ENCODE results near the gene KNDC1. TPM values are rescaled to one million over a fixed set of nuclear protein-coding genes. Genes with fewer than 3 reads are reported as not detected.

Gene KNDC1
- total RNA-seq, 1 experiment from 2014 or later = 1.2 TPM

GRCh38 chr10:133158756-133159610, 1.0 kb upstream of the KNDC1 start:
- TF ChIP-seq CTCF (IDR thresholded peaks at IDR 0.05; ENCODE audit: unreplicated experiment) = no peak
- peaks cover 17% of the 10 kb centered on the region for H3K27me3 Mint-ChIP-seq (ENCODE audit: unreplicated experiment)
- H3K36me3 Mint-ChIP-seq (ENCODE audit: insufficient read depth, unreplicated experiment) = no peaks in the 10 kb centered on the region
- CTCF ChIA-PET = no interaction called here
- H3K9me3 Mint-ChIP-seq (ENCODE audit: low read depth, unreplicated experiment) = no peaks in the 10 kb centered on the region
- no peak overlapping the region for H3K27ac Mint-ChIP-seq (ENCODE audit: unreplicated experiment)
- no peak overlapping the region for H3K4me3 Mint-ChIP-seq (ENCODE audit: low read depth, unreplicated experiment)
- peak; percentile 25 for DNase-seq
- intact Hi-C loops (cut with micrococcal nuclease; ENCODE audit: unreplicated experiment) = no loop called here
- no peaks in the 10 kb centered on the region for H3K4me1 Mint-ChIP-seq (ENCODE audit: low read depth, unreplicated experiment)
- BruUV-seq (replicated peaks) = no TSS peak

GRCh38 chr10:133159611-133159949, 439 bp upstream of the KNDC1 start:
- H3K27ac Mint-ChIP-seq (ENCODE audit: unreplicated experiment) = no peak overlapping the region
- no peak for TF ChIP-seq CTCF (IDR thresholded peaks at IDR 0.05; ENCODE audit: unreplicated experiment)
- H3K9me3 Mint-ChIP-seq (ENCODE audit: low read depth, unreplicated experiment) = no peaks in the 10 kb centered on the region
- DNase-seq = no peak
- BruUV-seq (replicated peaks) = no TSS peak
- CTCF ChIA-PET = no interaction called here
- intact Hi-C loops (cut with micrococcal nuclease; ENCODE audit: unreplicated experiment) = no loop called here
- peaks cover 11% of the 10 kb centered on the region for H3K27me3 Mint-ChIP-seq (ENCODE audit: unreplicated experiment)
- no peaks in the 10 kb centered on the region for H3K36me3 Mint-ChIP-seq (ENCODE audit: insufficient read depth, unreplicated experiment)
- H3K4me1 Mint-ChIP-seq (ENCODE audit: low read depth, unreplicated experiment) = no peaks in the 10 kb centered on the region
- no peak overlapping the region for H3K4me3 Mint-ChIP-seq (ENCODE audit: low read depth, unreplicated experiment)

- no peak for TF ChIP-seq CTCF (IDR thresholded peaks at IDR 0.05; ENCODE audit: unreplicated experiment)
- BruUV-seq (replicated peaks) = no TSS peak
- H3K4me3 Mint-ChIP-seq (ENCODE audit: low read depth, unreplicated experiment) = peak overlapping the region; percentile 54
- H3K27ac Mint-ChIP-seq (ENCODE audit: unreplicated experiment) = no peak overlapping the region
- intact Hi-C loops (cut with micrococcal nuclease; ENCODE audit: unreplicated experiment) = no loop called here
- CTCF ChIA-PET = interaction anchor here (0.6 kb wide), 1 partner anchor 255 kb away, joined by 6 read pairs; no protein-coding TSS in a partner anchor
- DNase-seq = no peak
- H3K4me1 Mint-ChIP-seq (ENCODE audit: low read depth, unreplicated experiment) = no peaks in the 10 kb centered on the region
- H3K36me3 Mint-ChIP-seq (ENCODE audit: insufficient read depth, unreplicated experiment) = no peaks in the 10 kb centered on the region
- no peaks in the 10 kb centered on the region for H3K9me3 Mint-ChIP-seq (ENCODE audit: low read depth, unreplicated experiment)
- H3K27me3 Mint-ChIP-seq (ENCODE audit: unreplicated experiment) = no peaks in the 10 kb centered on the region
These were observed 930 bp downstream of the KNDC1 start for GRCh38 chr10:133160826-133161471.

- Mint-ChIP-seq H3K4me1 (ENCODE audit: low read depth, unreplicated experiment) (no peaks in the 10 kb centered on the region), H3K4me3 (ENCODE audit: low read depth, unreplicated experiment) (peak overlapping the region; percentile 54), H3K9me3 (ENCODE audit: low read depth, unreplicated experiment) (no peaks in the 10 kb centered on the region), H3K27me3 (ENCODE audit: unreplicated experiment) (no peaks in the 10 kb centered on the region), H3K27ac (ENCODE audit: unreplicated experiment) (no peak overlapping the region), H3K36me3 (ENCODE audit: insufficient read depth, unreplicated experiment) (no peaks in the 10 kb centered on the region)
- no peak for TF ChIP-seq CTCF (IDR thresholded peaks at IDR 0.05; ENCODE audit: unreplicated experiment)
- CTCF ChIA-PET = no interaction called here
- no peak for DNase-seq
- intact Hi-C loops (cut with micrococcal nuclease; ENCODE audit: unreplicated experiment) = no loop called here
- no TSS peak for BruUV-seq (replicated peaks)
These were observed 1.6 kb downstream of the KNDC1 start for GRCh38 chr10:133161486-133162109.

All from Calu3 (cell line).